ENCODE results near the gene BECN2.
A peak's percentile ranks its signal among the peaks of the same experiment; 100 is the strongest.
"Not testable (repeated sequence)": the region's sequence is repeated elsewhere in the genome, so short reads cannot be mapped to it uniquely, and the experiment has no call there.

Gene BECN2

DNA sequence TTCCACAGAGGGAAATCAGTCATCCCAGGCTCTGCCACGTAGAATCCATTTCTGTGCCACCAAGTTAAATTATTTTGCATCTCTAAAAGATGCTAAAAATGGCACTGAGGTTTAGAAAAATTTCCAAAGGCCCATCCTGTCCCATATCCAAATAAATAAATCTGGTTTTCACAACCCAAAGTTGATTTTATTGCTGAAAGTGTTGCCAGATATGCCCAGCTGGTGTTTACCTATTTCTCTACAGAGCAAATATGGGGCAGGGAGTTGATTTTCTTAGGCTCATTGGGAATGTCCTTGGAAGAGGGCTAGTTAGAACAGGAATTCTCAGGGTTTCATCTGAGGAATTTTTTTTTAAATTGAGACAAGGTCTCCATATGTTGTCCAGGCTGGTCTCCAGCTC is 22.4 kb downstream of the BECN2 start:
- no peak for DNase-seq (ENCODE audit: low read depth)

- peak; percentile 61 for DNase-seq (ENCODE audit: low read depth)
Measured at GRCh38 chr1:241985787-241986186, 28.2 kb downstream of the BECN2 start.

GRCh38 chr1:241988389-241988930 is 30.9 kb downstream of the BECN2 start:
- not testable (repeated sequence) for DNase-seq (ENCODE audit: low read depth)

- DNase-seq (ENCODE audit: low read depth), result peak; percentile 95
Measured at GRCh38 chr1:241990040-241990439, 32.5 kb downstream of the BECN2 start.

GRCh38 chr1:241992734-241993133 is 35.2 kb downstream of the BECN2 start:
- peak; percentile 53 for DNase-seq (ENCODE audit: low read depth)

GRCh38 chr1:241994171-241994570 is 36.6 kb downstream of the BECN2 start:
- no peak for DNase-seq (ENCODE audit: low read depth)

DNA sequence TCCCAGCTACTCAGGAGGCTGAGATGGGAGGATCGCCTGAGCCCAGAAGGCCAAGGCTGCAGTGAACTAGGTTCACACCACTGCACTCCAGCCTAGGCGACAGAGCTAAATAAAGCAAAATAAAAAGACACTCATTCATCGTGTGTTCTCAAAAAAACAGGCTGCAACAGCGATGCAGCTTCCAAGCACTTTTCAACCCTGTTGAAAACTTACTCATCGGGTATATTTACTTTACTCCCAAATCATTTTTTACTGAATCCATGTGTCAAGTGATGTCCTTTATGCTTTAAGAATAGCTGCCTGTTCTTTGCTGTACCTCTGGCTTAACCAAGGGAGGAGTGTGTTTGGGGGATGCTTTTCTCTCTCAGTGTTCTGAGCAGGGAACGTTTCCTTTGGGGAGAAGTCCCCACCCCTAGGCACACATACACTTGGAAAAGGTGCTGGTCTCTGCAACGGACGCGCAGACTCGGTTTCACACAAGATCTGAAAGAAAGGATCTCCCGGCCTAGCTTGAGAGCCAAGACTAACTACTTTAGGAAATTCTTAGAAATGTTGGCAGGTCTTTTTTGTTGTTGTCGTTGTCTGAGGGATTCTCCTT is 39.9 kb downstream of the BECN2 start:
- no peak for DNase-seq (ENCODE audit: low read depth)

DNA sequence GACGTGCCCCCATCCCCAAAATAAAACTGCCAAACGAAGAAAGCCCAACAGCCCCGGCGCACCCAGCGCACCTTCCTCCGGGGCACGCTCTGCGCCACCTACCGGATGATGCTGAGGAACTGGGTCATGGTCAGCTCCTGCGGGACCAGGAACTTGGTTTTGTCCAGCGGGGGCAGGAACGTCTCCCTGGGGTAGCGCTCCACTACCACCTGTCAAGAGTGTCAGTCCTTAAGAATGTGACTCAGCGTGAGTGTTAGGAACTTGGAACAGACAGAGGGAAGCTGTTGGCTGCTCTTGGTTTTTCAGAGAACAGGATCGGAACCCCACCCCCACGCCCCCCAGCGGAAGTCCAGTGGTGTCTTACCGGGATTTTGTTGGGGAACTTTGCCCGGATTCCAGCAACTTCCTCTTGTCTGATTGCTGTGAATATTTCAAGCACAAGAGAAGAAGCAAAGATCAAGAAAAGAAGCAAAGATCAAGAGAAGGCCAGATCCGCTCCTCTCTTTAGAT is 40.9 kb downstream of the BECN2 start:
- peak; percentile 72 for DNase-seq (ENCODE audit: low read depth)

DNA sequence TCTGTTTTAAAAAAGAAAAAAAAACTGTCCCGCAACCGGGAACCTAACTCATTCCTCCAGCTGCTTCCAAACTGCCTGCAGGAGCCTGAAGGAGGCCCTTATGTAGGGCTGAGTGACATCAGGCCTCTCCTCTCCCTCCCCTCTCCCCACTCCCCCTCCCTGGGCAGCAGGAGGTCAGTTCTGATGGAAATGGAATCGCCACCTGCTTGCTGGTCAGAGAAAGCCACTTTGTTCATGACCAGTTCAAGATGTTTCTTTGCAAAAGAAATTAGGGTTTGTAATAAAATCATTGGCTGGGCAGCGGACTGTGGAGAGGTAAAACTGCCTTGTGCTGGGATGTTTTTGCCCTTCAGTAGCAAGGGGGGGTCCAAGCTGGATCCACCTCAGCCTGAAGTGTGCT is 41.5 kb downstream of the BECN2 start, which contains the start of gene MAP1LC3C:
Gene MAP1LC3C, minus strand, starts transcription at position 73 of the 400 bp plus-strand sequence. CDS start 90 bp downstream, outside the sequence.
- DNase-seq (ENCODE audit: low read depth), result no peak

DNA sequence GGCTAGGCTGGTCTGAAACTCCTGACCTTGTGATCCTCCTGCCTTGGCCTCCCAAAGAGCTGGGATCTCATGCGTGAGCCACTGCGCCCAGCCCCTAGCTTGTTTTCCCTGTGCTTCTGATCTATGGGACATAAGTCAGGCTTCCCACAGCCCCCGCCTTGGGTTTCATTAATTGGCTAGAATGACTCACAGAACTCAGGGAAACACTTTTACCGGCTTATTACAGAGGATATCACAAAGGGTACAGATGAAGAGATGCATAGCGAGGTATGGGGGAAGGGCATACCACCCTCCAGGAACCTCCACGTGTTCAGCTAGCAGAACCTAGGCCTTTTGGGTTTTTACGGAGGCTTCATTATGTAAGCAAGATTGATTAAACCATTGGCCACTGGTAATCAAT is 42.9 kb downstream of the BECN2 start:
- DNase-seq (ENCODE audit: low read depth), result no peak

- DNase-seq (ENCODE audit: low read depth), result peak; percentile 5
Measured at GRCh38 chr1:242002072-242002471, 44.5 kb downstream of the BECN2 start.

GRCh38 chr1:242002510-242002909 is 44.9 kb downstream of the BECN2 start:
- DNase-seq (ENCODE audit: low read depth), result no peak

GRCh38 chr1:242004751-242005495 is 47.4 kb downstream of the BECN2 start:
- DNase-seq (ENCODE audit: low read depth), result peak; percentile 8

- peak; percentile 34 for DNase-seq (ENCODE audit: low read depth)
Measured at GRCh38 chr1:242005866-242006535, 48.4 kb downstream of the BECN2 start.

- DNase-seq (ENCODE audit: low read depth), result no peak
Measured at GRCh38 chr1:242006976-242007375, 49.4 kb downstream of the BECN2 start.
